ENCODE data around the gene MYO9B. TPM values are rescaled to one million over a fixed set of nuclear protein-coding genes. Genes with fewer than 3 reads are reported as not detected.

MYO9B gene
- total RNA-seq, 1 experiment from 2014 or later, result 79.4 TPM

GRCh38 chr19:17243830-17244617, 168.4 kb downstream of the MYO9B start:
- ChIA-PET CTCF (interaction anchor here (0.5 to 0.7 kb wide), 2 partner anchors 41 to 435 kb away, joined by 3 to 9 read pairs; no protein-coding TSS in a partner anchor), POLR2A (no interaction called here)
- H3K4me3 ChIP-seq (ENCODE audit: low read depth in 2 of 2, low read length in 2 of 2), result peak overlapping the region; percentile 83 to 84
- peak; percentile 39 for ATAC-seq
- DNase-seq (ENCODE audit: low read depth, low spot score), result no peak
- H3K27ac ChIP-seq (ENCODE audit: low read length), result peak overlapping the region; percentile 91
- H3K9me3 ChIP-seq (ENCODE audit: control insufficient read depth, insufficient read depth, low read depth, low read length), result no peaks in the 10 kb centered on the region
- intact Hi-C loops (cut with micrococcal nuclease; ENCODE audit: unreplicated experiment) (no loop called here), in situ Hi-C loops (cut with HindIII; ENCODE audit: low pct_unique_long_range_greater_than_20kb, low sequenced_read_pairs) (no loop called here)
- TF ChIP-seq TCF7L2 (IDR thresholded peaks at IDR 0.05; ENCODE audit: low read depth, low read length) (no peak), POLR2AphosphoS5 (IDR thresholded peaks at IDR 0.05; ENCODE audit: low read depth, low read length) (no peak), SIN3A (IDR thresholded peaks at IDR 0.05; ENCODE audit: borderline replicate concordance, insufficient read depth, low read depth, low read length) (no peak), REST (IDR thresholded peaks at IDR 0.05; ENCODE audit: insufficient read depth in 1 of 2, low read depth in 2 of 2, low read length in 1 of 2) (no peak), CTCF (IDR thresholded peaks at IDR 0.05) (no peak)
- peaks cover 52% of the 10 kb centered on the region for H3K4me1 ChIP-seq (ENCODE audit: control insufficient read depth, insufficient read depth, low read length)
- BruUV-seq (replicated peaks), result no TSS peak
- H3K27me3 ChIP-seq (ENCODE audit: control insufficient read depth, insufficient read depth, low read length), result no peaks in the 10 kb centered on the region
- H3K36me3 ChIP-seq (ENCODE audit: control insufficient read depth, insufficient read depth, low read length), result peaks cover 5% of the 10 kb centered on the region

- no peaks in the 10 kb centered on the region for H3K27me3 ChIP-seq (ENCODE audit: control insufficient read depth, insufficient read depth, low read length)
- H3K4me1 ChIP-seq (ENCODE audit: control insufficient read depth, insufficient read depth, low read length), result peaks cover 54% of the 10 kb centered on the region
- peak overlapping the region; percentile 91 for H3K27ac ChIP-seq (ENCODE audit: low read length)
- POLR2A ChIA-PET, result no interaction called here
- no peak for DNase-seq (ENCODE audit: low read depth, low spot score)
- peak overlapping the region; percentile 83 to 84 for H3K4me3 ChIP-seq (ENCODE audit: low read depth in 2 of 2, low read length in 2 of 2)
- in situ Hi-C loops (cut with HindIII; ENCODE audit: low pct_unique_long_range_greater_than_20kb, low sequenced_read_pairs) (no loop called here), intact Hi-C loops (cut with micrococcal nuclease; ENCODE audit: unreplicated experiment) (no loop called here)
- no TSS peak for BruUV-seq (replicated peaks)
- peaks cover 2% of the 10 kb centered on the region; the same call in 1 of the 2 replicates for H3K36me3 ChIP-seq (ENCODE audit: control insufficient read depth, insufficient read depth, low read length)
- H3K9me3 ChIP-seq (ENCODE audit: control insufficient read depth, insufficient read depth, low read depth, low read length), result no peaks in the 10 kb centered on the region
- TF ChIP-seq POLR2AphosphoS5 (IDR thresholded peaks at IDR 0.05; ENCODE audit: low read depth, low read length), result no peak
- no peak for TF ChIP-seq REST (IDR thresholded peaks at IDR 0.05; ENCODE audit: insufficient read depth in 1 of 2, low read depth in 2 of 2, low read length in 1 of 2)
- no peak for TF ChIP-seq TCF7L2 (IDR thresholded peaks at IDR 0.05; ENCODE audit: low read depth, low read length)
- no peak for TF ChIP-seq CTCF (IDR thresholded peaks at IDR 0.05)
- TF ChIP-seq SIN3A (IDR thresholded peaks at IDR 0.05; ENCODE audit: borderline replicate concordance, insufficient read depth, low read depth, low read length), result no peak
- 0 out of 2 replicates have a peak, but pooled peaks have one; percentile 0 for ATAC-seq
- CTCF ChIA-PET, result interaction anchor here (0.5 kb wide), 1 partner anchor 40 kb away, joined by 3 read pairs; no protein-coding TSS in a partner anchor
Measured at GRCh38 chr19:17244618-17245534, 169.3 kb downstream of the MYO9B start.

Measured in Panc1 (cell line).